DOHH2 (cell line): ENCODE data around the gene RTP3.

ENCODE experiments used
- H3F3A ChIP-seq: fragments of 200-600 bp; sonication (generic), shearing (Covaris generic); 2 replicates; pipeline ENCODE4 v1.6.0; 2016; ENCODE audit warnings: antibody characterized with exemption, mild to moderate bottlenecking; ENCODE audit not compliant: control insufficient read depth, insufficient read depth
- H3K27ac ChIP-seq: fragments of 200-600 bp; sonication (generic); 2 replicates; pipeline ENCODE4 v1.5.1; 2014; ENCODE audit warnings: low read depth, mild to moderate bottlenecking, low read length, moderate library complexity
- H3K27me3 ChIP-seq: fragments of 200-600 bp; sonication (generic); 2 replicates; pipeline ENCODE4 v1.6.1; 2014; ENCODE audit warnings: mild to moderate bottlenecking, low read length, mixed read lengths; ENCODE audit not compliant: control insufficient read depth
- H3K36me3 ChIP-seq: fragments of 200-600 bp; sonication (generic); 2 replicates; pipeline ENCODE4 v1.6.1; 2014; ENCODE audit warnings: mild to moderate bottlenecking, low read length, moderate library complexity, mixed read lengths; ENCODE audit not compliant: control insufficient read depth
- H3K4me1 ChIP-seq: fragments of 200-600 bp; sonication (generic); 2 replicates; pipeline ENCODE4 v1.6.1; 2014; ENCODE audit warnings: mild to moderate bottlenecking, low read length, mixed read lengths; ENCODE audit not compliant: control insufficient read depth
- H3K4me2 ChIP-seq: fragments of 200-600 bp; sonication (generic); 2 replicates; pipeline ENCODE4 v1.6.0; 2014; ENCODE audit warnings: mild to moderate bottlenecking, low read length, moderate library complexity
- H3K4me3 ChIP-seq: fragments of 200-600 bp; sonication (generic); 2 replicates; pipeline ENCODE4 v1.5.1; 2014; ENCODE audit warnings: mild to moderate bottlenecking, low read length, mixed read lengths
- H3K79me2 ChIP-seq: fragments of 200-600 bp; sonication (generic); 2 replicates; pipeline ENCODE4 v1.6.1; 2014; ENCODE audit warnings: mild to moderate bottlenecking, low read length, mixed read lengths; ENCODE audit not compliant: control insufficient read depth
- H3K9me2 ChIP-seq: fragments of 200-600 bp; sonication (generic); replicated peaks from 2 replicates; pipeline ENCODE4 v1.6.1; 2014; ENCODE audit warnings: mild to moderate bottlenecking, low read length, mixed read lengths; ENCODE audit not compliant: control insufficient read depth
- H3K9me3 ChIP-seq: fragments of 200-600 bp; sonication (generic); 2 replicates; pipeline ENCODE4 v1.6.1; 2014; ENCODE audit warnings: antibody characterized with exemption, low read length, mixed read lengths; ENCODE audit not compliant: control insufficient read depth, insufficient read depth
- H4K20me1 ChIP-seq: fragments of 200-600 bp; sonication (generic); 2 replicates; pipeline ENCODE4 v1.6.0; 2014; ENCODE audit warnings: low read depth, mild to moderate bottlenecking, antibody characterized with exemption, low read length, moderate library complexity; ENCODE audit not compliant: control insufficient read depth, insufficient read depth
- EZH2phosphoT487 ChIP-seq: fragments of 200-600 bp; sonication (generic); IDR thresholded peaks from 2 replicates; pipeline ENCODE4 v1.6.1; 2017; ENCODE audit warnings: borderline replicate concordance, mild to moderate bottlenecking, antibody characterized with exemption, low read length, moderate library complexity, mixed read lengths
- TF ChIP-seq, protein P1 (sequence below): fragments of 200-600 bp; sonication (generic); IDR thresholded peaks from one replicate; pipeline ENCODE4 v1.5.1; 2014; ENCODE audit warnings: antibody characterized with exemption, mild to moderate bottlenecking, low read depth, low read length; ENCODE audit not compliant: poor library complexity, severe bottlenecking

RTP3 gene

GRCh38 chr3:46468753-46469600, 28.8 kb upstream of the RTP3 start:
- Histone ChIP-seq H3K4me1 (no peaks in the 10 kb centered on the region), H3K79me2 (no peaks in the 10 kb centered on the region), H3K27ac (no peak overlapping the region), H3K4me3 (no peak overlapping the region), H3F3A (no peaks in the 10 kb centered on the region), H3K9me3 (no peaks in the 10 kb centered on the region), H3K36me3 (no peaks in the 10 kb centered on the region), H4K20me1 (no peaks in the 10 kb centered on the region), H3K9me2 (no peaks in the 10 kb centered on the region), H3K4me2 (no peak overlapping the region), H3K27me3 (peaks cover 24% of the 10 kb centered on the region)
- TF ChIP-seq, protein P1, sequence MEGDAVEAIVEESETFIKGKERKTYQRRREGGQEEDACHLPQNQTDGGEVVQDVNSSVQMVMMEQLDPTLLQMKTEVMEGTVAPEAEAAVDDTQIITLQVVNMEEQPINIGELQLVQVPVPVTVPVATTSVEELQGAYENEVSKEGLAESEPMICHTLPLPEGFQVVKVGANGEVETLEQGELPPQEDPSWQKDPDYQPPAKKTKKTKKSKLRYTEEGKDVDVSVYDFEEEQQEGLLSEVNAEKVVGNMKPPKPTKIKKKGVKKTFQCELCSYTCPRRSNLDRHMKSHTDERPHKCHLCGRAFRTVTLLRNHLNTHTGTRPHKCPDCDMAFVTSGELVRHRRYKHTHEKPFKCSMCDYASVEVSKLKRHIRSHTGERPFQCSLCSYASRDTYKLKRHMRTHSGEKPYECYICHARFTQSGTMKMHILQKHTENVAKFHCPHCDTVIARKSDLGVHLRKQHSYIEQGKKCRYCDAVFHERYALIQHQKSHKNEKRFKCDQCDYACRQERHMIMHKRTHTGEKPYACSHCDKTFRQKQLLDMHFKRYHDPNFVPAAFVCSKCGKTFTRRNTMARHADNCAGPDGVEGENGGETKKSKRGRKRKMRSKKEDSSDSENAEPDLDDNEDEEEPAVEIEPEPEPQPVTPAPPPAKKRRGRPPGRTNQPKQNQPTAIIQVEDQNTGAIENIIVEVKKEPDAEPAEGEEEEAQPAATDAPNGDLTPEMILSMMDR = no peak
- no peak for TF ChIP-seq EZH2phosphoT487

DNA sequence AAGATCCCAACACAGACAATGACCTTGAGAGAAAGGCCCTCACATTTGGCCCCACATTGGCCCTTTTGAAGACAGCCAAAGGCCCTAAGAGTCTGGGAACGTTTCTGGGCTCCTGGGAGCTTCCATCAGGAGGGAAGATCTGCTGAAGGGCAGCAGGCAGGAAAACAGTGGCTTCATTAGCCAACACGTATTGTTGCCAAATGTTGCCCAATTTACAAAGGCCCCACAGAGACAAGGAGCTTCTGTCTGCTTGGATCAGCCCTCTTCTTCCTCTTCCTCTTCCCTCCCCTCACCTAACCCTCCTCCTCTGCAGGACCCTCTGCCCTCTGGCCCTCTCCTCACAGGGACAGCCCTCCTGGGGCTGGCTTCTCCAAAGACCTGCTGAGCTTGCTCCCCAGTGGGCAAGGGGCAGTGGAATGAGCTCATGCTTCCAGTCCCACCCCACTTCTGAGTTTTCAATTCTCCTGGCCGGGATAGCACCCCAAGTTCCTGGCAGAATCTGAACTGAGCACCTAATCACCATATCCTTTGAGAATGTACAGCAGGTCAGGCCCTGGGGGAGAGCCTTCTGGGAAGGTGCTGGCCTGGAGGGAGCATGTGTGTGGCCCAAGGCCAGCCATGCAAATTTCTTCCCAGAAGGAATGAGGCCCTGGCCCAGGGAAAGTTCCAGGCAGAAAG, 28.0 kb upstream of the RTP3 start:
- H3F3A ChIP-seq = no peaks in the 10 kb centered on the region
- H3K4me1 ChIP-seq = no peaks in the 10 kb centered on the region
- TF ChIP-seq, protein P1 = no peak
- TF ChIP-seq EZH2phosphoT487 = no peak
- no peaks in the 10 kb centered on the region for H3K9me3 ChIP-seq
- no peaks in the 10 kb centered on the region for H3K36me3 ChIP-seq
- no peak overlapping the region for H3K27ac ChIP-seq
- H3K4me3 ChIP-seq = no peak overlapping the region
- H3K4me2 ChIP-seq = no peak overlapping the region
- no peaks in the 10 kb centered on the region for H3K79me2 ChIP-seq
- H3K9me2 ChIP-seq = no peaks in the 10 kb centered on the region
- H3K27me3 ChIP-seq = peaks cover 29% of the 10 kb centered on the region
- H4K20me1 ChIP-seq = no peaks in the 10 kb centered on the region

- Histone ChIP-seq H3K27me3 (peaks cover 30% of the 10 kb centered on the region), H4K20me1 (no peaks in the 10 kb centered on the region), H3F3A (no peaks in the 10 kb centered on the region), H3K4me2 (no peak overlapping the region), H3K9me2 (no peaks in the 10 kb centered on the region), H3K4me3 (no peak overlapping the region), H3K79me2 (no peaks in the 10 kb centered on the region), H3K4me1 (no peaks in the 10 kb centered on the region), H3K27ac (no peak overlapping the region), H3K36me3 (no peaks in the 10 kb centered on the region), H3K9me3 (no peaks in the 10 kb centered on the region)
- TF ChIP-seq, protein P1 = no peak
Observed at GRCh38 chr3:46470831-46471230, 26.9 kb upstream of the RTP3 start.
